Fibroblast of lung (primary cell): ENCODE measurements around the gene PHEX. TPM values are rescaled to one million over a fixed set of nuclear protein-coding genes. Genes with fewer than 3 reads are reported as not detected.

Experiments used
- DNase-seq, 2 donors: peaks; one replicate each; pipeline versions ENCODE4 v3.0.0 to v3.0.0-alpha.2; 2010; ENCODE audit warnings: low read depth in 2 of 2
- H2AFZ ChIP-seq: 2 replicates; pipeline ENCODE4 v1.5.1; 2012; ENCODE audit warnings: low read length, control low read depth, inconsistent platforms
- H3K27ac ChIP-seq: 2 replicates; pipeline ENCODE4 v1.5.1; 2011; ENCODE audit warnings: low read length, control low read depth; ENCODE audit not compliant: insufficient read depth
- H3K27me3 ChIP-seq: 2 replicates; pipeline ENCODE4 v1.5.1; 2011; ENCODE audit warnings: mild to moderate bottlenecking, low read length; ENCODE audit not compliant: control insufficient read depth, insufficient read depth
- H3K36me3 ChIP-seq: 2 replicates; pipeline ENCODE4 v1.5.1; 2011; ENCODE audit warnings: low read length; ENCODE audit not compliant: control insufficient read depth, insufficient read depth
- H3K4me1 ChIP-seq: 2 replicates; pipeline ENCODE4 v1.5.1; 2011; ENCODE audit warnings: low read length; ENCODE audit not compliant: control insufficient read depth, insufficient read depth; ENCODE audit errors: extremely low read depth
- H3K4me2 ChIP-seq: 2 replicates; pipeline ENCODE4 v1.5.1; 2011; ENCODE audit warnings: low read length, control low read depth; ENCODE audit not compliant: insufficient read depth; ENCODE audit errors: extremely low read depth
- H3K4me3 ChIP-seq, 4 experiments: fragments of 200-600 bp in 1 of 4; sonication (generic) in 1 of 4; replicated peaks in 1 of 4; 2 replicates each; pipeline ENCODE4 v1.5.1; 2011 to 2016; ENCODE audit warnings: low read length in 4 of 4, low read depth in 3 of 4, mild to moderate bottlenecking in 3 of 4, control low read depth in 2 of 4, inconsistent platforms in 1 of 4, mixed read lengths in 1 of 4; ENCODE audit not compliant: insufficient read depth in 1 of 4; ENCODE audit errors: control extremely low read depth in 1 of 4
- H3K79me2 ChIP-seq: 2 replicates; pipeline ENCODE4 v1.5.1; 2012; ENCODE audit warnings: mild to moderate bottlenecking, low read length, inconsistent platforms; ENCODE audit not compliant: control insufficient read depth, insufficient read depth
- H3K9ac ChIP-seq: 2 replicates; pipeline ENCODE4 v1.5.1; 2011; ENCODE audit warnings: mild to moderate bottlenecking, low read length, control low read depth; ENCODE audit not compliant: insufficient read depth
- H3K9me3 ChIP-seq: 2 replicates; pipeline ENCODE4 v1.5.1; 2012; ENCODE audit warnings: low read depth, low read length; ENCODE audit not compliant: control insufficient read depth, insufficient read depth
- H4K20me1 ChIP-seq: 2 replicates; pipeline ENCODE4 v1.5.1; 2011; ENCODE audit warnings: low read length; ENCODE audit not compliant: control insufficient read depth, insufficient read depth; ENCODE audit errors: extremely low read depth
- CTCF ChIP-seq, 2 donors: IDR thresholded peaks in 1 of 2; conservative IDR thresholded peaks in 1 of 2; 1 replicate in 1 of 2; 2 replicates in 1 of 2; pipeline ENCODE4 v1.5.1; 2011 to 2012; ENCODE audit warnings: low read length in 2 of 2, control low read depth in 1 of 2, inconsistent platforms in 1 of 2, low read depth in 1 of 2, mild to moderate bottlenecking in 1 of 2
- EZH2 ChIP-seq: IDR thresholded peaks from 2 replicates; pipeline ENCODE4 v1.5.1; 2012; ENCODE audit warnings: low read length, control low read depth, mild to moderate bottlenecking; ENCODE audit errors: missing control alignments
- polyA plus RNA-seq, 2 donors: library from polyadenylated mRNA; depleted of rRNA in 1 of 2; stranded (reverse) in 1 of 2; unstranded in 1 of 2; fragments of >200 nt; gene quantifications; 2 replicates each; pipeline ENCODE4 v1.2.1, GENCODE V29; 2011 to 2012; ENCODE audit warnings: missing spikeins in 1 of 2
- total RNA-seq: library from RNA; depleted of rRNA; stranded (reverse); fragments of >200 nt; gene quantifications from 2 replicates; pipeline ENCODE4 v1.2.1, GENCODE V29; 2014

Gene PHEX
- total and polyA plus RNA-seq, 2 donors (not counting 1 experiment from before 2014, with no cell fraction given) = 1.2 to 1.7 TPM

GRCh38 chrX:22004866-22005265 is 27.3 kb upstream of the PHEX start:
- Histone ChIP-seq H3K9me3 (no peaks in the 10 kb centered on the region), H3K9ac (no peak overlapping the region), H3K27ac (no peak overlapping the region), H3K4me2 (no peak overlapping the region), H3K79me2 (no peaks in the 10 kb centered on the region), H3K36me3 (no peaks in the 10 kb centered on the region), H3K4me1 (no peaks in the 10 kb centered on the region), H4K20me1 (no peaks in the 10 kb centered on the region), H3K27me3 (no peaks in the 10 kb centered on the region), H3K4me3 (no peak overlapping the region), H2AFZ (no peak overlapping the region)
- no peak for DNase-seq
- TF ChIP-seq CTCF (conservative IDR thresholded peaks at IDR 0.05 in 1 of 2, IDR thresholded peaks at IDR 0.05 in 1 of 2; ENCODE audit: low read depth in 1 of 2, low read length in 2 of 2) = no peak
- no peak for TF ChIP-seq EZH2

GRCh38 chrX:22012051-22012450 is 20.1 kb upstream of the PHEX start:
- Histone ChIP-seq H3K4me1 (no peaks in the 10 kb centered on the region), H3K79me2 (no peaks in the 10 kb centered on the region)
- no peak for TF ChIP-seq EZH2
- TF ChIP-seq CTCF (conservative IDR thresholded peaks at IDR 0.05 in 1 of 2, IDR thresholded peaks at IDR 0.05 in 1 of 2; ENCODE audit: low read depth in 1 of 2, low read length in 2 of 2) = no peak

GRCh38 chrX:22012931-22013330 is 19.2 kb upstream of the PHEX start:
- Histone ChIP-seq H4K20me1 (no peaks in the 10 kb centered on the region), H3K27me3 (no peaks in the 10 kb centered on the region), H3K4me2 (no peak overlapping the region), H3K79me2 (no peaks in the 10 kb centered on the region), H3K27ac (no peak overlapping the region), H3K9ac (no peak overlapping the region), H3K4me3 (no peak overlapping the region), H2AFZ (no peak overlapping the region), H3K9me3 (no peaks in the 10 kb centered on the region), H3K36me3 (no peaks in the 10 kb centered on the region), H3K4me1 (no peaks in the 10 kb centered on the region)
- no peak for DNase-seq
- TF ChIP-seq CTCF (conservative IDR thresholded peaks at IDR 0.05 in 1 of 2, IDR thresholded peaks at IDR 0.05 in 1 of 2; ENCODE audit: low read depth in 1 of 2, low read length in 2 of 2) = no peak

More at GRCh38 chrX:22012051-22012450, 20.1 kb upstream of the PHEX start:
- Histone ChIP-seq H3K4me2 (no peak overlapping the region), H3K9me3 (no peaks in the 10 kb centered on the region), H3K36me3 (no peaks in the 10 kb centered on the region), H3K9ac (no peak overlapping the region), H3K27ac (no peak overlapping the region), H3K4me3 (no peak overlapping the region), H4K20me1 (no peaks in the 10 kb centered on the region), H2AFZ (no peak overlapping the region), H3K27me3 (no peaks in the 10 kb centered on the region)
- no peak for DNase-seq
